ENCODE measurements around the gene FUNDC2.
A peak's percentile ranks its signal among the peaks of the same experiment; 100 is the strongest.

The FUNDC2 gene

GRCh38 chrX:155026420-155026726 lies 271 bp upstream of the FUNDC2 start:
- DNase-seq, result no peak

- peak; percentile 13 for DNase-seq
Measured at GRCh38 chrX:155027509-155028066, 944 bp downstream of the FUNDC2 start.

- no peak for DNase-seq
Measured at GRCh38 chrX:155028129-155028528, 1.5 kb downstream of the FUNDC2 start.

GRCh38 chrX:155028877-155029291 lies 2.2 kb downstream of the FUNDC2 start:
- DNase-seq, result no peak

- DNase-seq, result no peak
Measured at GRCh38 chrX:155031657-155032056, 5.0 kb downstream of the FUNDC2 start.

DNA sequence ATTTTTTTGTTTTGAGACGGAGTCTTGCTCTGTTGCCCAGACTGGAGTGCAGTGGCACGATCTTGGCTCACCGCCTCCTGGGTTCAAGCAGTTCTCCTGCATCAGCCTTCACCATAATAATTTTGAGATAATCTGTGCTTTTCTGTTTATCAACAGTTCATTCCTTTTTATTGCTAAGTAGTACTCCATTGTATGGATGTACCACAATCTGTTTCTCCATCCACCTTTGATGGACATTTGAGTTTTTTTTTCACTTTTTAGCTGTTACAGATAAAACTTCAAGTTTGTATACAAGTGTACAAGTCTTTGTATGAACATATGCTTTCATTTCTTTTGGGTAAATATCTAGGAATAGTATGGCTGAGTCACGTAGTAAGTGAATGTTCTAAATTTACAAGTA lies 9.0 kb downstream of the FUNDC2 start:
- DNase-seq, result no peak

DNA sequence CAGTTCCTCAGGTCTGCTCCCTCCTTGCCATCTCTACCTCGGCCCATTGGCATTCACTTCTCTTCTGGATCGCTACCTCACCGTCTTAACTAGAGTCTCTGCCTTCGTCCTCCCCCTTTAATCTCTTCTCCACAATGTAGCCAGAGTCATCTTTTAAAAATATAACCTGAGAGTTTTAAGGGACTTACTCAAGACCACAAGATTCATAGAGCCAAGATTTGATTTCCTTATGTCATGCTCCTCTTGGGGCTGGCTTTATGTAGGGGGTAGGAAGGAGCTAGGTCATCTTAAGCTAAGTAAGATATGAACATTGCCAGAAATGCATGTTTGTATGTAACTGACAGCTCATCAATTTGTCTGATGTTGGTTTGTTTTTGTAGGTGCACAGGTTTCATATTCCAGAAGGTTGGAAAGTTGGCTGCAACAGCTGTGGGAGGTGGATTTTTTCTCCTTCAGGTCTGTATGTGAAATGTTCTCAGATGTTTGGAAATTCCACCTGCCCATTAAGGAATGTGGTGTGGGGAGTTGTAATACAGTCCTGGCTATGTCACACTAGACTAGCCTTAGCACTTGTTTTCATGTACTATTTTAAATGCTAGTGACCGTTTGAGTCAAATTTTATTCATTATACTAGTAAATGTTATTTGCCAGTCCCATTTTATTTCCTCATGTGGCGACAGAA lies 19.6 kb downstream of the FUNDC2 start:
- no peak for DNase-seq

- DNase-seq, result no peak
Measured at GRCh38 chrX:155046811-155047528, 20.3 kb downstream of the FUNDC2 start.

DNA sequence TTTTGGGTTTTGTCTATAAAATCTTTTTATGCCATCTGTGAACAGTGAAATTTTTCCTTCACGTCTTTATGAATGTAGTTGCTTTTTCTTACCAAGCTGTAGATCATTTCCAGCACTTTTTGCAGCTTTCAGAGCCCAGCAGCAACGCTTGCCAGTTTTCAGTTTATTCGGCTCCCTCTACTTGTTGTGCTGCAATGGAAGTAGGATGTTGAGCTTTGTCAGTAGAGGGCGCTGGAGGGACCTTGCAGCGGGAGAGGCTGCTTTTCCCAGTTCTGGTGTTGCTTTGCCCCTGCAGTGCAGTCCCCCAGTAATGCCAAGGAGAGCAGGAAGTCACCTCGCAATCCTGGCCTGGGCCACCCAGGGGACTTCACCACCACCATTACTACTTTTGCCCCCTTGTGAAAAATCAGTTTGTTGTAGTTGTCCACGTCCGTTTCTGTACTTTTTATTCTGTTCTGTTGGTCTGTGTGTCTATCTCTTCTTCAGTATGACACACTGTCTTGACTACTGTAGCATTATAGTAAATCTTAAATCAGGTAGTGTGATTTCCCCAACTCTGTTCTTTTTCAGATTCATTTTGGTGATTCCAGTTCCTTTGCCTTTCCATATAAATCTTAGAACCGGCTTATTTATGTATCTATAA lies 22.5 kb downstream of the FUNDC2 start:
- peak; percentile 1 for DNase-seq

DNA sequence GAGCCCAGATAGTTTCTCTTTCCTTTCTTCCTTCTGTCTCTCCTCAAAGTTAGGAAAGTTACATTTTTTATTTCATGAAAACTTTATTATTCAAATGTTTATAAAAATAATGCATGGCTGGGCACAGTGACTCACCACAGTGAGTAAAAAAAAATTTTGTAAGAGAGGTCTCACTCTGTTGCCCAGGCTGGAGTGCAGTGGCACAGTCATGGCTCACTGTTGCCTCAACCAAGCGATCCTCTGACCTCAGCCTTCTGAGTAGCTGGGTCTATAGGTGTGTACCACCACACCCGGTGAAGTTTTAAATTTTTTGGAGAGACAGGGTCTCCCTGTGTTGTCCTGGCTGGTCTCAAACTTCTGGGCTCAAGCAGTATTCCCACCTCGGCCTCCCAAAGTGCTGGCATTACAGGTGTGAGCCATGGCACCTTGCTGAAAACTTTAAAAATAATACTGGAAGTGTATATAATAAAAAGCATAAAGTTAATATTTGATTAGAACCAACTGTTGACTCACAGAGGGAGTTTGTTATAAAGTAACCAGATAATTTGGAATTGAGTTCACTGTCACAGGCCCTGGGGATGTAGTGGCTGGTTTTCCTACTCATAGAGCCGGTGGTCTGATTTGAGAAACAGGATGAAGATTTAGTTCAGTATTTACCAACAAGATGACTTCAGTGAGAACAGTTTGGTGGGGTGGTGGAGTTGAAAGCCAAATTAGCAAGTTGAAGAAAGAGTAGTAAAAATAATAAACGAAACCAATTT lies 26.3 kb downstream of the FUNDC2 start:
- DNase-seq, result no peak

DNA sequence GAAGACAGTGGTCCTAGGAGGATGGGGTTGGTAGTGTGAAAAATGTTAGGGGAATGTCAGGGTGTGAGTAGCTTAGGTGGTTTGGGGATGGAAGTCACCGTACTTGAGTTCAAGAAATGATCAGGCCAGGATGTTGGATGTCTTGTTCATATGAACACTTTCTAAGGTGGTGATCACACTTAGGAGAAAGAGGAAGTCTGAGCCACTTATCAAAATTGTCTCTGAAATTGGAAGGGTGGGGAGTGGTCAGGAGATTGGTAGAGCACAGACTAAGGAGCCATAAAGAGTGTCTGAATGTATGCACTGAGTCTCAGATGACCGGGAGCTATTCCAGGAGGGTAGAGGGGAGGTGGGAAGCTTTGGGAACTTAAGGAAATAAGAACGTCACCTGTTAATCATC lies 27.0 kb downstream of the FUNDC2 start:
- DNase-seq, result no peak

DNA sequence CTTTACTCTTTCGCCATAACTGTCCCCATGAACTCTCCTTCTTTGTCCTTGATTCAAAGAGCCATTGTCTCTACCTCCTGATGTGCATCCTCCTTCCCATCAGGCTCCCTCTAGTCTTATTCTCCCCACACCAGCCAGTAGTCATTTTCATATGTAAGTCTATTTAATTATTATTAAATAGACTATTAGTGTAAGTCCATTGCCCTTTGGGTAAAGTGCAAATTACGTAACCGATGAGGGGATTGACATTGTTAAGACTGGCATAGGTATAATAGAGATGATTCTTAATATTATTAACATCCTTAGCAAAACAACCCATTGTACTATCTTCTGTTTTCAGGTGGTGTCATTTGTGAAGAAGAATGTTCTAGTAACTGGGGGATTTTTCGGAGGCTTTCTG lies 27.6 kb downstream of the FUNDC2 start:
- DNase-seq, result no peak

DNA sequence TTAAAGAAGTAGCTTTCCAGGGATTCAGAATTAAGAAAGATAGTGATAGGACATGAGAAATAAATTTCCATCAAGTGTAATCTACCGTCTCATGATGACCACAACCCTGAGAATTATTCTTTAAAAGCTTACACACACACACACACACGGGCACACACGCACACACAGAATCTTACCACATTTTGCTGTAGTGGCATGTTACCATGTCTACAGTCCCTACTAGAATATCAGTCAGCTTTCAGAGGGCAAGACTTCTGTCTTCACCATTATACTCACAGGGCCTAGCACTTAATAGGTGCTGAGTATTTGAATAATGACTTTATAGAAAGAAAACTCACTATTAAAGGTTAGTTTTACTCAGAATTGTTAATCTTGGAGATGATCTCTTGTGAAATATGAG lies 28.9 kb downstream of the FUNDC2 start:
- no peak for DNase-seq

- DNase-seq, result no peak
Measured at GRCh38 chrX:155056471-155056870, 29.8 kb downstream of the FUNDC2 start.

DNA sequence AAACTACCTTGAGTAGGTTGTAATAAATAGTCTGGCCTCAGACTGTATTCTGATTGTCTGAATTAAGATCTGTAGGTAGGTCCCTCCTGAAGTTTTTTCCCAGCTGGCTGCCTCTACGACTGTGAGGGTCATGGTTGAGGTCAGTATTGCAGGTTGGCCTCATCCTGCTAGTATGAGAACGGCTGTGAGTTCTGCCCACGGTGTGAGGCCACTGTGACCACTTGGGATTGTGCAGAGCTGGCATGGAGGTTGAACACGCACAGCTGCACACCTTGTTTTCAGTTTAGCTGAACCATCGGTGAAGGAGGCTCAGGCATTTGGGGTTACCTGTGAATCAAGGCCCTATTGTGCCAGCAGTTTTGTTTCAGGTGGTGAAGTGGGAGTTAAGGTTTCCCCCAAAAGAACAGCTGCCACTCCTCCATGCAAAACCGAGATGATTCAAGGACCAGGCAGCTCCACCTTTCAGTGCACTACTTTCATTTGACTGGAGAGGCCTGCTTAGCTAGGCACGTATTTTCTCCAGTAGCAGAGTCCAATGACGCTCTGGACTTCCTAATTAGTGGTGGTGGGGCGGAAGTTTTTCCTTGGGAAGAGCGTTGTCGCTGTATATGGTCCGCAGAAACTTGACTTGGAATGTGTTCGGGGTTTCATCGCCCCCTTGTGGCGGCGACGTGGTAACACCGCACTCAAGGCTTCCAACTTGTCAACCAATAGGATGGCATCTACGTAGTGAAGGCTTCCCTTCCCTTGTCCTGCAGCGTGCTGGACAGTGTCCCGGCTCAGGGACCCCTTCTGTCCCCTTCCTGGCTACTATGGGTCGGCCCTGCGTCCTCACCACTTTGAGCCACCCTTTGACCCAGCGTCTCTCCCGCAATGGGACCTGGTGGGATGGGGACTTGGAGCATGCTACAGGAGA lies 30.5 kb downstream of the FUNDC2 start:
- peak; percentile 6 for DNase-seq

- DNase-seq, result no peak
Measured at GRCh38 chrX:155061760-155062159, 35.1 kb downstream of the FUNDC2 start.

DNA sequence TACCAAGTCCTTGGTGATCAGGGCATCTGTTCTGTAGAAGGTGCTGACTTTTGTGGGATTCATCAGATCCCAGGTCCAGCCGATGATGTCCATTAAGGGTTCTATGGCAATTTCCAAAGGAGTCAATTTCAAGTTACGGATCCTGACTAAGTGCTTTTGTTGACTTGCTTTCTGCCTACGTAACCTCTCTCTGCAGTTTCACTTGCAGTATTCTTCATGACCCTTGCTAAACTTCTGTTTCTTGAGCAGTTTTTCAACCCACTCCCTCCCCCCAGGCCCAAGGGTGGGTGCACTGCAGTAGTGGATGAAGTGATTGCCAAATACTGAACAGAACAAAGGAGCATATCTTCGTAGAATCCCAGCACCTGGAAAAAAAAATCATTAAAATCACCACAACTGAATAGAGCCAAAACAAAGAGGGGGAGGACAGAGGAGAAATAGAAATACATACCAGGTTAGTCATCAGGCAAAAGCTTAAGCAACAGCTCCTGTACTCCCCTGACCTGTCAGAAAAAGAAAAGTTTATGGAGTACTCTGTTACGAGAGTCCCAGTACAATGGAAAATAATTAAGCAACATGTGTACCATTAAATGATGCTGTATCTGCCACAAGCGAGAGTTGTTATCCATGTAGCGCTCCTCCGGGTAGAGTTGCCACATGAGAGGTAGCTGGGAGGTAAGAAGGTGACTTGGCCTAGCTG lies 38.5 kb downstream of the FUNDC2 start:
- no peak for DNase-seq

DNA sequence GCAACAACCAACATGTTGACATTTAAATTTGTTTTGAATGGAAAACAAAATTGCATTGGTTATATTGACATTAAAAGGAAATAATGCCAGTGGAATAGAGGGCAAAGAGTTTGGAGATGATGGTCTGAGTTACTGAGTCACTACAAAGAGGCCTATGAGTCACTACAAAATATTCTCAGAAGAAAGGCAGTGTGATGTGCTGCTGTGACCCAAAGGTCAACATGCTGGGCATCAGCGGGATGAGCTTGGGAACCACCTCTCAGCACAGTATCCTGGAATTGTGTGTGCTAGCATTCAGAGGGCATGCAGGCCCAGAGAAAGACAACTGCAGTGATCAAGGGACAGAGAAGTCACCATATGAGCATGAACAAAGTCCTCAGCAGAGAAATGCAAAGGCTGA lies 41.5 kb downstream of the FUNDC2 start:
- DNase-seq, result no peak

DNA sequence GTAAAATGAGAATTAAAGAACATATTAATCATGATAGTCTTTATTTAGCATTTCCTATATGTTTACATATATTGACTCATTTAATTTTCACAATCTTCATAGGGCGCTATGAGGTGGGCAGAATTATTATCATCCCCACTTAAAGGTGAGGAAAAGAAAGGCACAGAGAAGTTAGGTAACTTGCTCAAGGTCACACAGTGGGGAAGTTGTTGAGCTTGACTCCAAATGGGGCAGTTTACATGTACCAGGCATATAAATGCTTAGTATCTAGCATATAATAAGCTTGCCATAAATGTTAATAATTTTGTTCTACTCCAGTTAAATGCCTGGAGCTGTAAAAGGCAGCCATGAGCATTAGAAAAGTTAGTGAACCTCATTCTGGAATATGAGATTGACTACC lies 42.8 kb downstream of the FUNDC2 start:
- DNase-seq, result no peak

- no peak for DNase-seq
Measured at GRCh38 chrX:155070038-155070437, 43.4 kb downstream of the FUNDC2 start.

GRCh38 chrX:155070663-155070974 lies 44.0 kb downstream of the FUNDC2 start:
- DNase-seq, result no peak

Measured in amniotic stem cell (primary cell).